Skeletal muscle satellite cell (primary cell): ENCODE data around the gene CTSZ.
"Not testable (repeated sequence)": the region's sequence is repeated elsewhere in the genome, so short reads cannot be mapped to it uniquely, and the experiment has no call there.

Experiments
- H3K27me3 ChIP-seq: 2 replicates; pipeline ENCODE4 v1.7.0; 2013; ENCODE audit warnings: low read length; ENCODE audit not compliant: control insufficient read depth, insufficient read depth
- H3K36me3 ChIP-seq: 2 replicates; pipeline ENCODE4 v1.7.0; 2013; ENCODE audit warnings: mild to moderate bottlenecking, control low read depth, low read length; ENCODE audit not compliant: insufficient read depth
- H3K4me1 ChIP-seq: 2 replicates; pipeline ENCODE4 v1.7.0; 2013; ENCODE audit warnings: low read length; ENCODE audit not compliant: control insufficient read depth, insufficient read depth
- H3K4me2 ChIP-seq: 2 replicates; pipeline ENCODE4 v1.7.0; 2013; ENCODE audit warnings: mild to moderate bottlenecking, low read length
- H3K4me3 ChIP-seq: 2 replicates; pipeline ENCODE4 v1.7.0; 2013; ENCODE audit warnings: low read length
- H3K9ac ChIP-seq: 2 replicates; pipeline ENCODE4 v1.7.0; 2013; ENCODE audit warnings: mild to moderate bottlenecking, low read depth, low read length, moderate library complexity
- H3K9me3 ChIP-seq: replicated peaks from 2 replicates; pipeline ENCODE4 v1.7.0; 2013; ENCODE audit warnings: mild to moderate bottlenecking, control low read depth, low read length

The CTSZ gene

GRCh38 chr20:59042151-59042795 lies 35.2 kb upstream of the CTSZ start, which contains the start of gene PRELID3B:
Gene PRELID3B (minus strand): TSS chr20:59042786. CDS start chr20:59042730, 56 bp downstream.
- H3K4me1 ChIP-seq = peaks cover 29% of the 10 kb centered on the region
- no peaks in the 10 kb centered on the region for H3K9me3 ChIP-seq
- H3K27me3 ChIP-seq = no peaks in the 10 kb centered on the region
- peak within 1 kb of the TSS; percentile 94 for H3K4me2 ChIP-seq
- peak within 1 kb of the TSS; percentile 85 for H3K9ac ChIP-seq
- peaks cover 14% of the 10 kb centered on the region for H3K36me3 ChIP-seq
- peak within 1 kb of the TSS; percentile 89 for H3K4me3 ChIP-seq

GRCh38 chr20:59041487-59041886 lies 34.4 kb upstream of the CTSZ start:
- Histone ChIP-seq H3K36me3 (peaks cover 21% of the 10 kb centered on the region), H3K9ac (peak overlapping the region; percentile 85), H3K4me1 (peaks cover 29% of the 10 kb centered on the region), H3K4me2 (peak overlapping the region; percentile 94), H3K4me3 (peak overlapping the region; percentile 89)
- not testable (repeated sequence) for H3K9me3 ChIP-seq, H3K27me3 ChIP-seq

GRCh38 chr20:59040667-59041066 lies 33.6 kb upstream of the CTSZ start:
- peak overlapping the region; percentile 30 for H3K4me3 ChIP-seq
- no peak overlapping the region for H3K9ac ChIP-seq
- peak overlapping the region; percentile 94 for H3K4me2 ChIP-seq
- H3K27me3 ChIP-seq = no peaks in the 10 kb centered on the region
- H3K4me1 ChIP-seq = peaks cover 29% of the 10 kb centered on the region
- no peaks in the 10 kb centered on the region for H3K9me3 ChIP-seq
- peaks cover 29% of the 10 kb centered on the region for H3K36me3 ChIP-seq

- Histone ChIP-seq H3K36me3 (peaks cover 37% of the 10 kb centered on the region), H3K4me3 (no peak overlapping the region), H3K4me2 (no peak overlapping the region), H3K27me3 (no peaks in the 10 kb centered on the region), H3K9ac (no peak overlapping the region), H3K4me1 (peaks cover 29% of the 10 kb centered on the region), H3K9me3 (no peaks in the 10 kb centered on the region)
Observed at GRCh38 chr20:59039233-59039632, 32.2 kb upstream of the CTSZ start.

GRCh38 chr20:59037386-59037785 lies 30.3 kb upstream of the CTSZ start:
- H3K36me3 ChIP-seq = peaks cover 46% of the 10 kb centered on the region
- no peak overlapping the region for H3K4me3 ChIP-seq
- no peaks in the 10 kb centered on the region for H3K9me3 ChIP-seq
- no peak overlapping the region for H3K4me2 ChIP-seq
- H3K9ac ChIP-seq = no peak overlapping the region
- peaks cover 25% of the 10 kb centered on the region for H3K4me1 ChIP-seq
- H3K27me3 ChIP-seq = no peaks in the 10 kb centered on the region

GRCh38 chr20:59035381-59035780 lies 28.3 kb upstream of the CTSZ start:
- Histone ChIP-seq H3K4me1 (peaks cover 22% of the 10 kb centered on the region), H3K4me2 (no peak overlapping the region), H3K9ac (no peak overlapping the region), H3K36me3 (peaks cover 41% of the 10 kb centered on the region), H3K27me3 (no peaks in the 10 kb centered on the region), H3K9me3 (no peaks in the 10 kb centered on the region), H3K4me3 (no peak overlapping the region)

- Histone ChIP-seq H3K27me3 (no peaks in the 10 kb centered on the region), H3K4me2 (no peak overlapping the region), H3K4me1 (peaks cover 33% of the 10 kb centered on the region), H3K9me3 (no peaks in the 10 kb centered on the region), H3K9ac (peak overlapping the region; percentile 96), H3K4me3 (no peak overlapping the region), H3K36me3 (peaks cover 44% of the 10 kb centered on the region)
Observed at GRCh38 chr20:59033616-59034165, 26.6 kb upstream of the CTSZ start.

GRCh38 chr20:59033093-59033492 lies 26.0 kb upstream of the CTSZ start:
- Histone ChIP-seq H3K9me3 (no peaks in the 10 kb centered on the region), H3K4me1 (peaks cover 39% of the 10 kb centered on the region), H3K4me2 (peak overlapping the region; percentile 97), H3K9ac (peak overlapping the region; percentile 96), H3K4me3 (peak overlapping the region; percentile 93), H3K36me3 (peaks cover 48% of the 10 kb centered on the region), H3K27me3 (no peaks in the 10 kb centered on the region)

GRCh38 chr20:59032713-59033059 lies 25.6 kb upstream of the CTSZ start:
- H3K4me1 ChIP-seq = peaks cover 41% of the 10 kb centered on the region
- H3K9me3 ChIP-seq = no peaks in the 10 kb centered on the region
- peak overlapping the region; percentile 93 for H3K4me3 ChIP-seq
- peak overlapping the region; percentile 96 for H3K9ac ChIP-seq
- no peaks in the 10 kb centered on the region for H3K27me3 ChIP-seq
- peak overlapping the region; percentile 97 for H3K4me2 ChIP-seq
- H3K36me3 ChIP-seq = peaks cover 45% of the 10 kb centered on the region

- peaks cover 46% of the 10 kb centered on the region for H3K4me1 ChIP-seq
- H3K9me3 ChIP-seq = no peaks in the 10 kb centered on the region
- H3K4me3 ChIP-seq = peak within 1 kb of the TSS; percentile 93
- peak within 1 kb of the TSS; percentile 97 for H3K4me2 ChIP-seq
- no peaks in the 10 kb centered on the region for H3K27me3 ChIP-seq
- H3K36me3 ChIP-seq = peaks cover 45% of the 10 kb centered on the region
- H3K9ac ChIP-seq = peak within 1 kb of the TSS; percentile 96
Observed at GRCh38 chr20:59032023-59032712, 25.1 kb upstream of the CTSZ start, which contains the start of gene ATP5F1E. Gene ATP5F1E (minus strand): TSS chr20:59032335. CDS start chr20:59032251, 84 bp downstream.

GRCh38 chr20:59031564-59032022 lies 24.5 kb upstream of the CTSZ start:
- H3K4me2 ChIP-seq = peak overlapping the region; percentile 97
- H3K36me3 ChIP-seq = peaks cover 44% of the 10 kb centered on the region
- no peaks in the 10 kb centered on the region for H3K27me3 ChIP-seq
- H3K9me3 ChIP-seq = no peaks in the 10 kb centered on the region
- peaks cover 50% of the 10 kb centered on the region for H3K4me1 ChIP-seq
- peak overlapping the region; percentile 93 for H3K4me3 ChIP-seq
- H3K9ac ChIP-seq = peak overlapping the region; percentile 96
